Stomach (tissue), 9 donors: Measurements from ENCODE around the gene TIE1. TPM values are rescaled to one million over a fixed set of nuclear protein-coding genes. Genes with fewer than 3 reads are reported as not detected.
A peak's percentile ranks its signal among the peaks of the same experiment; 100 is the strongest.

Experiments
- DNase-seq, 2 donors: peaks; one replicate each; pipeline versions ENCODE4 v3.0.0 to v3.0.0-alpha.2; 2013 to 2019
- H3K27ac ChIP-seq, 5 donors: fragments of 200-600 bp in 4 of 5; sonication (generic) in 4 of 5; one replicate each; pipeline ENCODE4 v1.5.1; 2013 to 2019; ENCODE audit warnings: mild to moderate bottlenecking in 1 of 5, moderate library complexity in 1 of 5
- H3K27me3 ChIP-seq, 3 donors: fragments of 200-600 bp; sonication (generic); one replicate each; pipeline ENCODE4 v1.5.1; 2017 to 2019; ENCODE audit warnings: mixed run types in 1 of 3
- H3K36me3 ChIP-seq, 4 donors: fragments of 200-600 bp; sonication (generic); 1 replicate in 3 of 4; 2 replicates in 1 of 4; pipeline ENCODE4 v1.5.1; 2016 to 2019
- H3K4me1 ChIP-seq, 4 donors: fragments of 200-600 bp; sonication (generic); one replicate each; pipeline ENCODE4 v1.5.1; 2016 to 2019
- H3K4me3 ChIP-seq, 4 donors: fragments of 200-600 bp; sonication (generic) in 3 of 4; one replicate each; pipeline ENCODE4 v1.5.1; 2016 to 2019; ENCODE audit warnings: mild to moderate bottlenecking in 1 of 4
- H3K9me3 ChIP-seq, 4 donors: fragments of 200-600 bp; sonication (generic); one replicate each; pipeline ENCODE4 v1.5.1; 2016 to 2019
- CTCF ChIP-seq, 7 experiments: fragments of 450-650 bp in 4 of 7; fragments of 200-600 bp in 3 of 7; sonication (generic) in 3 of 7; IDR thresholded peaks; one replicate each; pipeline ENCODE4 v1.5.1; 2016 to 2019; ENCODE audit warnings: antibody characterized with exemption in 7 of 7, control low read depth in 2 of 7, mild to moderate bottlenecking in 1 of 7
- EP300 ChIP-seq: sonication (generic); formaldehyde crosslinking; IDR thresholded peaks from one replicate; pipeline ENCODE4 v1.6.1; 2017; ENCODE audit warnings: antibody characterized with exemption
- POLR2A ChIP-seq, 4 donors: fragments of 450-650 bp; IDR thresholded peaks; one replicate each; pipeline ENCODE4 v1.6.1; 2016; ENCODE audit warnings: antibody characterized with exemption in 4 of 4, control low read depth in 2 of 4, mild to moderate bottlenecking in 1 of 4, moderate library complexity in 1 of 4
- POLR2AphosphoS5 ChIP-seq, 3 donors: sonication (generic); formaldehyde crosslinking; IDR thresholded peaks; one replicate each; pipeline ENCODE4 v1.6.1; 2016; ENCODE audit warnings: antibody characterized with exemption in 3 of 3
- WGBS, 5 donors: extraction: QIAGEN DNeasy Blood & Tissue Kit in 3 of 5; methylation state at CpG; one replicate each; pipeline versions ENCODE4 v1.1.5 to v1.1.7; 2013 to 2018; 5-methylcytosine and 5-hydroxymethylcytosine counted together
- intact Hi-C: fragments of 100-400 bp; cut with DNase I; formaldehyde crosslinking; loops from one replicate; pipeline ENCODE4 v1.15.1; 2023; ENCODE audit warnings: low total_unique reads
- polyA plus RNA-seq, 3 donors: library from polyadenylated mRNA; stranded (reverse); fragments of 200-250 nt; gene quantifications; one replicate each; pipeline ENCODE4 v1.2.3, GENCODE V29; 2013
- total RNA-seq, 5 donors: library from RNA; depleted of rRNA; stranded (reverse); fragments of >200 nt; gene quantifications; one replicate each; pipeline versions ENCODE4 v1.1.0 to v1.2.3, GENCODE V29; 2014 to 2016
- donor health status: healthy with polysubstance abuse.
- donor health status: Bipolar disorder and iron deficiency.
- donor health status: healthy.

TIE1 gene
- total and polyA plus RNA-seq, 8 donors, result 2.1 to 36.2 (median 13.8) TPM; not detected in 1

- Histone ChIP-seq H3K27me3 (no peaks in the 10 kb centered on the region), H3K4me3 (peak overlapping the region in 3 of 4 donors; percentile 56 to 70 (median 62)), H3K36me3 (peaks cover 31 to 49% (median 44%) of the 10 kb centered on the region in 4 donors), H3K27ac (peak overlapping the region in 1 of 5 donors; percentile 98), H3K4me1 (peaks cover 6 to 56% (median 23%) of the 10 kb centered on the region in 4 donors), H3K9me3 (no peaks in the 10 kb centered on the region)
- intact Hi-C loops, result no loop called here
- WGBS, 5 donors, result 22 to 42% (median 33%) methylated on average over 11 of the region's 11 CpGs
- no peak for DNase-seq
- no peak for TF ChIP-seq POLR2A (IDR thresholded peaks at IDR 0.05)
- no peak for TF ChIP-seq CTCF (IDR thresholded peaks at IDR 0.05)
- TF ChIP-seq EP300, result no peak
- TF ChIP-seq POLR2AphosphoS5 (IDR thresholded peaks at IDR 0.05), result no peak
These were observed 58.9 kb downstream of the TIE1 start for GRCh38 chr1:43359696-43360095.

GRCh38 chr1:43360616-43361015, 59.8 kb downstream of the TIE1 start:
- intact Hi-C loops, result no loop called here
- 53 to 69% (median 66%) methylated on average over 4 of the region's 4 CpGs for WGBS, 5 donors

GRCh38 chr1:43363283-43363934, 62.6 kb downstream of the TIE1 start:
- peak overlapping the region in 1 of 5 donors; percentile 8 for H3K27ac ChIP-seq

More at GRCh38 chr1:43360616-43361015, 59.8 kb downstream of the TIE1 start:
- DNase-seq, result no peak
- Histone ChIP-seq H3K36me3 (peaks cover 36 to 58% (median 52%) of the 10 kb centered on the region in 4 donors), H3K27me3 (no peaks in the 10 kb centered on the region), H3K9me3 (no peaks in the 10 kb centered on the region), H3K4me3 (peak overlapping the region in 1 of 4 donors; percentile 10), H3K4me1 (peaks cover 8 to 65% (median 27%) of the 10 kb centered on the region in 4 donors), H3K27ac (no peak overlapping the region)
- TF ChIP-seq POLR2AphosphoS5 (IDR thresholded peaks at IDR 0.05), result no peak
- TF ChIP-seq CTCF (IDR thresholded peaks at IDR 0.05), result no peak
- no peak for TF ChIP-seq EP300
- no peak for TF ChIP-seq POLR2A (IDR thresholded peaks at IDR 0.05)

GRCh38 chr1:43363935-43364525, 63.2 kb downstream of the TIE1 start:
- H3K4me3 ChIP-seq, result no peak overlapping the region
- DNase-seq, result no peak
- intact Hi-C loops, result no loop called here
- H3K36me3 ChIP-seq, result peaks cover 36 to 58% (median 52%) of the 10 kb centered on the region in 4 donors
- peaks cover 30 to 75% (median 41%) of the 10 kb centered on the region in 4 donors for H3K4me1 ChIP-seq
- 72 to 79% (median 77%) methylated on average over 5 of the region's 5 CpGs for WGBS, 5 donors
- peak overlapping the region in 1 of 5 donors; percentile 8 for H3K27ac ChIP-seq
- H3K9me3 ChIP-seq, result no peaks in the 10 kb centered on the region
- TF ChIP-seq POLR2A (IDR thresholded peaks at IDR 0.05) (no peak), POLR2AphosphoS5 (IDR thresholded peaks at IDR 0.05) (no peak), CTCF (IDR thresholded peaks at IDR 0.05) (no peak), EP300 (no peak)
- no peaks in the 10 kb centered on the region for H3K27me3 ChIP-seq

More at GRCh38 chr1:43363283-43363934, 62.6 kb downstream of the TIE1 start:
- no peaks in the 10 kb centered on the region for H3K27me3 ChIP-seq
- WGBS, 5 donors, result 66 to 77% (median 69%) methylated on average over 7 to 9 of the region's 9 CpGs
- no peak for TF ChIP-seq POLR2A (IDR thresholded peaks at IDR 0.05)
- no peak for DNase-seq
- H3K9me3 ChIP-seq, result no peaks in the 10 kb centered on the region
- peaks cover 36 to 58% (median 52%) of the 10 kb centered on the region in 4 donors for H3K36me3 ChIP-seq
- intact Hi-C loops, result no loop called here
- peaks cover 25 to 72% (median 37%) of the 10 kb centered on the region in 4 donors for H3K4me1 ChIP-seq
- H3K4me3 ChIP-seq, result no peak overlapping the region
